Spinal cord (tissue), 10 donors: ENCODE measurements around the gene VWF. TPM values are rescaled to one million over a fixed set of nuclear protein-coding genes. Genes with fewer than 3 reads are reported as not detected.

Source experiments
- DNase-seq, 6 donors: peaks; one replicate each; pipeline versions ENCODE4 v3.0.0 to v3.0.0-alpha.2; 2013 to 2015; ENCODE audit warnings: low spot score in 6 of 6, low read depth in 4 of 6
- H3K27ac ChIP-seq: one replicate; pipeline ENCODE4 v1.5.1; 2013; ENCODE audit warnings: low read depth, low read length, control low read depth
- H3K27me3 ChIP-seq: one replicate; pipeline ENCODE4 v1.6.1; 2013; ENCODE audit warnings: low read length; ENCODE audit not compliant: control insufficient read depth, insufficient read depth
- H3K36me3 ChIP-seq: one replicate; pipeline ENCODE4 v1.6.1; 2013; ENCODE audit warnings: low read length; ENCODE audit not compliant: control insufficient read depth, insufficient read depth
- H3K4me1 ChIP-seq: one replicate; pipeline ENCODE4 v1.6.1; 2013; ENCODE audit warnings: low read length; ENCODE audit not compliant: control insufficient read depth, insufficient read depth
- H3K4me3 ChIP-seq: one replicate; pipeline ENCODE4 v1.5.1; 2013; ENCODE audit warnings: low read depth, low read length, control low read depth
- H3K9me3 ChIP-seq: one replicate; pipeline ENCODE4 v1.6.1; 2013; ENCODE audit warnings: low read length; ENCODE audit not compliant: control insufficient read depth, insufficient read depth
- WGBS: methylation state at CpG from one replicate; pipeline ENCODE4 v1.1.5; 2013; ENCODE audit warnings: missing lambda C conversion rate; ENCODE audit not compliant: insufficient coverage; 5-methylcytosine and 5-hydroxymethylcytosine counted together
- polyA plus RNA-seq, 2 donors: library from polyadenylated mRNA; unstranded; fragments of 120-200 nt; gene quantifications; one replicate each; pipeline ENCODE4 v1.2.1, GENCODE V29; 2013; ENCODE audit not compliant: insufficient read length in 2 of 2
- total RNA-seq, 2 donors: library from RNA; depleted of rRNA in 1 of 2; stranded (reverse); fragments of 120-200 nt in 1 of 2; fragments of >200 nt in 1 of 2; gene quantifications; one replicate each; pipeline versions ENCODE4 v1.2.3 to v1.2.4, GENCODE V29; 2013 to 2014
- donor health status: healthy.

The VWF gene
- total and polyA plus RNA-seq, 4 donors: 34.3 to 76.6 (median 37.5) TPM

DNA sequence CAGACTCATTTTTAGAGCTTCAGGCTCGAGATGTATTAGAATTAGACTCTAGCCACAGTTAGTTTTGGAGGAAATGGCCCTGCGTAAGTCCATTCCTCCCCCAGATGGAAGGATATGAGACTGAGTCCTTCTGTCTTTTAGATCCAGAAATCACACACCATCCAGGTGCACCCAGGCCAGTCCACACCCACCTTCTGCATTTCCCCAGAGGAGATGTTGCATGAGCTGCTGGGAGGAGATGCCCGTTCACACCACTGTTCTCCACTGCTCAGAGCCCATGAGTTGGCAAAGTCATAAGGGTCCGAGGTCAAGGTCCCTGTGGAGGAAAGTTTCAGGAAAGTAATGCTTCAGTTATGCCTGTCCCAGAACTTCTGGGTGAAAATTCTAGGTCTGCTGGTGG lies 29.2 kb downstream of the VWF start:
- Histone ChIP-seq H3K9me3 (no peaks in the 10 kb centered on the region), H3K36me3 (no peaks in the 10 kb centered on the region), H3K4me1 (no peaks in the 10 kb centered on the region), H3K27me3 (no peaks in the 10 kb centered on the region), H3K27ac (no peak overlapping the region), H3K4me3 (no peak overlapping the region)
- 79% methylated on average over 2 of the region's 4 CpGs for WGBS
- DNase-seq: no peak

DNA sequence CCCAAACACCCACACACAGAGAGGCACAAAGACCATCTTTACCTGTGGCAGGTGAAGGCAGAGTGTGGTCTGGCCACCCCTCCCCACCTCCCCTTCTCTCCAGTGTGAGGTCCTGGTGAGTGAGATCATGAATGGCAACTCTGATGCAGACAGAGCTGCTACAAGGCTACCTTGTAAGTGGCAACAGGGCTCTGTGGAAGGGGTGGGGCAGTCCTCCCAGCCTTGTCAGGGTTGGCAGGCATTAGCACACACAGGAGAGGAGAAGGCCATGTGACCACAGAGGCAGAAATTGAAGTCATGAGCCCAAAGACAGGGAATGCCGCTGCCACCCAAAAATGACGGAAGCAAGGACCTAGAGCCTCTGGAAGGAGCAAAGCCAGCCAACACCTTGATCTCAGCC lies 30.7 kb downstream of the VWF start:
- H3K27me3 ChIP-seq: no peaks in the 10 kb centered on the region
- no peaks in the 10 kb centered on the region for H3K9me3 ChIP-seq
- WGBS: 96% methylated on average over 2 of the region's 2 CpGs
- no peaks in the 10 kb centered on the region for H3K36me3 ChIP-seq
- H3K4me1 ChIP-seq: peaks cover 6% of the 10 kb centered on the region
- no peak overlapping the region for H3K27ac ChIP-seq
- H3K4me3 ChIP-seq: no peak overlapping the region
- DNase-seq: no peak

DNA sequence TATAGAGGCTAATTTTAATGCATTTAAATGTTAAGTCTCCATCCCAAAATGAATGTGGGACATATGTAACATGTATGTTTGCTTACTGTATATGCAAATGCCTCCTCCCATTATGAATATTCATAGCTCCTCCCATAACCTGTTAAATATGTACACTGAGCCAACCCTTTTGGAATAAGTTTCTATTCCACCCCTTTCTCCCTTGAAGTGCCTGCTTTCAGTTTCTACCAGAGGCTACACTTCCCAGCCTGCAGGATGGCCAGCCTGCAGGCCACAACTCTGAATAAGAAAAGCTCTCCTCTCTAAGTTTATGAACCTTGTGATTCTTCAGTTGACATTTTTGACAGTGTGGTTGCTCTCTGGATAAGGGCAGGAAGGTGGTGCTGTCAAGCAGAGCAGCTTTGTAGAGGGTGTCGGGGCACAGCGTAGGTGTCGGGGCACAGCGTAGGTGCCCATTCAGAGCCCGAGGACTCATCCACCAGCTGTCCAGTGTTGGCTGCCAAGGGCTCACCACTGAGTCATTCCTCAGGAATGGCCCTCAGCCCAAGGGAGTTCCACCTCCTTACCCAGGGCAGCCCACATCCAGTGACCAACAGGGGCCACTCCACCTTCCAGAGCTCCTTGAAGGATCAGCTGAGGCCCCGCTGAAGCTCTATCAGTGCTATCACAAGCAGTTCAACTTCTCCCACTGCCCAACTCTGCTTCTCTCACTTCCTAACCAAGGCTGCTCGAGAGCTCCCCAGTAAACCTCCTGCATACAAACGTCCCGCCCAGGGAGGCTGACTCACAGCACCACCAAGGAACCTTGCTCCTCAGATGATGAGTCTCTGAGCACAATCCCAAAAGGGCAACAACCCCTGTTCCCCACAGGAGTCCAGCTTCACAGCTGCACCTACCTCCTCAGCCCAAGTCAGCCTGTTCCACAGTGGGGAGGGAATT lies 31.4 kb downstream of the VWF start:
- Histone ChIP-seq H3K27ac (no peak overlapping the region), H3K4me1 (peaks cover 8% of the 10 kb centered on the region), H3K9me3 (no peaks in the 10 kb centered on the region), H3K4me3 (no peak overlapping the region), H3K27me3 (no peaks in the 10 kb centered on the region), H3K36me3 (no peaks in the 10 kb centered on the region)
- no peak for DNase-seq
- 82% methylated on average over 9 of the region's 9 CpGs for WGBS

DNA sequence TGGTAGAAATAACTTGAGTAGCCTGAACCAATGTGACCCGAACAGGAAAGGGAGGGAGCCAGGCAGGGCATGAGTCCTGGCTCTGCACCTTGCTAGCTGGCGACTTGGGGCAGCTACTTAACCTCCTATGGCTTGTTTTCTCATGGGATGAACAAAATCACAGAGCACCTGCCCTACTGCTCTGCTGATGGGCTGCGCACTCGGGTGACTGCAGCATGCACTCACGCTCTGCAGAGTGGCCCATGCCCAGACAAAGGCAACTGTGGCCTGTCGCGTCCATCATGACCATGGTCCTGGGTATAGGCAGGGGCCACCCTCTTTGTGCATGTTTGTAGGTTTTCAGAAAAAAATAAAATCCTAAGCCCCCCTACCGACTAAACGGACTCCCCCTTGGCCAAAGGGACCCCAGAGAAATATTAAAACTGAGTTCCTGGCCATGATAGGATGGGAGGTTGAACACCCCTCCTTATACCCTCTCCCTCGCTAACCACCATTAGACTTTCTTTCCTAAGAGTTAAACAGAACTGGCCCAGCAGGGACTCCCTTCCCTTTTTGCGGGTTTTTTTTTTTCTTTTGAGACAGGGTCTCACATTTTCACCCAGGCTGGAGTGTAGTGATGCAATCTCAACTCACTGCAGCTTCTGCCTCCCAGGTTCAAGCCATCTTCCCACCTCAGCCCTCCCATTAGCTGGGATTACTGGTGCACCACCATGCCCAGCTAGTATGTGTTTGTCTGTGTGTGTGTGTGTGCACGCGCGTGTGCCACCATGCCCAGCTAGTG lies 32.5 kb downstream of the VWF start:
- 94% methylated on average over 6 of the region's 14 CpGs for WGBS
- Histone ChIP-seq H3K27ac (no peak overlapping the region), H3K36me3 (no peaks in the 10 kb centered on the region)

DNA sequence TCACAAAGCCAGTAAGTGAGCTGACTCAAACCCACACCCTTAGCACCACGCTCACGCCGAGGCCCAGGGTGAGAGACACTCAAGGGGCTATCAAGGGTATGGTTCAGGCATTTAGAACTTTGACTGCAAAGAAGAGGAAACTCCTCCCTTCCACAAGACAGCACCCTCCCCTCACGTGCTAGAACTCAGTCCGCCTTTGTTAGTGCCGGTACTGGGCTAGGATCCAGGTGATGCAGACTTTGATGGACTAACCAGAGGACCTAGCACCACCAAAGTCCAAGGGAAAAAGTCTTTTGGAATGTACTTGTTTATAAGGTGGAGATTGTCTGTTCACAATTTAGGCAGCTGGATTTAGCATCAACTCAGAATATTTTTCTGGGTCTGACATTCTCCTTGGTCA lies 33.7 kb downstream of the VWF start:
- H3K9me3 ChIP-seq: no peaks in the 10 kb centered on the region
- DNase-seq: no peak
- peaks cover 8% of the 10 kb centered on the region for H3K4me1 ChIP-seq
- no peaks in the 10 kb centered on the region for H3K27me3 ChIP-seq
- H3K27ac ChIP-seq: no peak overlapping the region
- H3K36me3 ChIP-seq: no peaks in the 10 kb centered on the region
- no peak overlapping the region for H3K4me3 ChIP-seq
- WGBS: no CpG with 5 or more reads among the region's 6 CpGs

More for the DNA sequence above, 32.5 kb downstream of the VWF start:
- DNase-seq: no peak
- peaks cover 8% of the 10 kb centered on the region for H3K4me1 ChIP-seq
- no peaks in the 10 kb centered on the region for H3K9me3 ChIP-seq
- H3K4me3 ChIP-seq: no peak overlapping the region
- no peaks in the 10 kb centered on the region for H3K27me3 ChIP-seq

DNA sequence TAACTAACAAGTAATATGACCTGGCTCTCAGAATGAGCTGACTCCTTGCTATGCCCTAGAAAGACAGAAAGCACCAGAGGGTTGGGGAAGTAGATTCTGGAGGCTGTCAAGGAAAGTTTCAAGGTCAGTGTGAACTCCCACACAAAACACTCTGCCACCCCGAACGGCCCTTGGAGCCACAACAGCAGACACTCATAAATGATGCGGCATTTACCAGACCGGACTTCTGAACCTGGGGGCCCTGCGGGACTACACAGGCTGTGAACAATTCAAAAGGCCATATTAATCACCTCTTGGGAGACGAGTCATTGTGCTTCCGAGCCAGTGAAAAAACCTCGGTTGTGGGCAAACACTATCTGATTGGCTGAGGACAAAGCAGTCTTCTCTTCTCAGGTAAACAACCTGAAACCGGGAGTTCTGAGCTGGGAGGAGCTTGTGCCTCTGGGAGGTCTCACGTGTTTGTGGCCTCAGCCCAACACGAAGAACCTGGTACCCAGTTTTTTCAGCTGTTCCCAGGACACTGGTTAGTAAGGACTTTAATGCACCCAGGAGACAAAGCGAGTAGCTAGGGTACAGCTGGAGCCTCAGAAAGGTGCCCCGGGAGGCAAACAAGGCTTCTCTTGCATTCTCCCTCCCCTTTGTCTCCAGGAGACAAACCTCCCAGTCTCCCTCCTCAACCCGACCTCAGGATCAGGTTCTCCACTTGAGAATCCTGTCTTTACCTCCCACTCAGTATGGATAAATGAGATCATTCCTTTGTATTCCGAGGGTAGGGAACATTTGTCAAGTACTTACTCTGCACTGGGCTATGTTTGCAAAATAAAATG lies 35.3 kb downstream of the VWF start:
- Histone ChIP-seq H3K36me3 (no peaks in the 10 kb centered on the region), H3K4me1 (peaks cover 18% of the 10 kb centered on the region), H3K27me3 (no peaks in the 10 kb centered on the region), H3K27ac (no peak overlapping the region), H3K9me3 (no peaks in the 10 kb centered on the region), H3K4me3 (no peak overlapping the region)
- peak in 1 of 6 donors; percentile 42 for DNase-seq
- WGBS: 20% methylated on average over 13 of the region's 15 CpGs

DNA sequence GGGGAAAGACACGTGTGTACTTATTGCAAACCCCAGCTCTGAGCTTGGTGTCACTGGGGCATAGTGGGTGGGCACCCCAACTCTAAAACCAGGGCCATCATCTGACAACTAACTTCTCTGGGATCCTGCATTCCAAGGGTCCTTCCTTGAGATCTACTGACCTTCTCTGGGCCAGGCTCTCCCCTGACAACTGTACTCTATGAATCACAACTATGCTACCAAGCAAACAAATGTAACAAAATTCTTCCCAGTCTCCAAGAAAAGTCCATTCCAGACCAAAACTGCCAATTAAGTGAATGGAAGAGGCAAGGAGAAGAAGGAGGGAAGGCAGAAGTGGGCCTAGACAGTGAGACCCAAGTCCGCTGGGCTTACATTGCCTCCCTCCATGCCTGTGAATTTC lies 38.2 kb downstream of the VWF start:
- Histone ChIP-seq H3K36me3 (no peaks in the 10 kb centered on the region), H3K4me3 (no peak overlapping the region), H3K4me1 (peaks cover 22% of the 10 kb centered on the region), H3K9me3 (no peaks in the 10 kb centered on the region), H3K27me3 (no peaks in the 10 kb centered on the region), H3K27ac (no peak overlapping the region)
- DNase-seq: no peak
- 100% methylated on average over 2 of the region's 2 CpGs for WGBS

DNA sequence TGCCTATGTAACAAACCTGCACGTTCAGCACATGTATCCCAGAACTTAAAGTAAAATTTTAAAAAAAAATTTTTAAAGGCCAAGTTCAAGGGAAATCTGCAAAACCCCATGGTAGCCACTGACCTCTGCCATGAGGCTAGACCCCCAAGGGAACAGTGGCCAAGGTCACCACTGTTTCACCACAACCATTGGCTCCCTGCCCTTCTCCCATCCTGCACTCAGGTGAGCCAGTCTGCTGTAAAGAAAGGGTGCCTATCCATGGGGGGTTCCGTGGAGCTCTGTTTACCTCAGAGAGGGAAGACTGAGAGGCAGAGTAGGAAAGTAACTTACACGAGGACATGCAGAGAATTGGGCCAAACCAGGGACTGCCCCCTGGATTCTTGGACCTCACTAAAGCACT lies 38.6 kb downstream of the VWF start:
- no peak for DNase-seq
- H3K27ac ChIP-seq: no peak overlapping the region
- 90% methylated on average over 2 of the region's 3 CpGs for WGBS
- H3K36me3 ChIP-seq: no peaks in the 10 kb centered on the region
- no peaks in the 10 kb centered on the region for H3K27me3 ChIP-seq
- H3K4me3 ChIP-seq: no peak overlapping the region
- H3K4me1 ChIP-seq: peaks cover 22% of the 10 kb centered on the region
- no peaks in the 10 kb centered on the region for H3K9me3 ChIP-seq

DNA sequence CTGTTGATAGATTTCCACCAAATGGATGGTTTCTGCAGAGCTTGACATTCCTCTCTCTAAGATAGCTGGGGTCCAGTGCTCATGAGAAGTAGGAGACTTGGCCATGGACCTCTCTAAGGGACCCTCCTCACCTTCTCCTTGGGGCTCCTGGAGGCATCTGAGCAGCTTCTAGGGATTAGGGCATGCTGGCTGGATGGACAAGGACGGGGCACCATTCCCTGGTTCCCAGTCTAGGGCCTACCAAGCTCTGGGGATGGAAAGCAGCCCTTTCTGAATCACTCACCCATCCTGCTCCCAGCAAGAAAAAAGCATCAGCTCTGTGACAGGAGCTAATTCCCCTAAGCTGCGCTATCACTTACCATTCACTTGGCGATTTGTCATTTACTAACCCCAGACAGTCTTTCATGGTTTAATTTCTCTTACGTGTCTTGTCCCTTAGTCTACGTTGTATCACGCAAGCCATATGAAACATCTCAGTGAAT lies 39.5 kb downstream of the VWF start:
- H3K27ac ChIP-seq: peak overlapping the region; percentile 50
- 100% methylated on average over 5 of the region's 6 CpGs for WGBS

More for the DNA sequence above, 39.5 kb downstream of the VWF start:
- H3K4me1 ChIP-seq: peaks cover 22% of the 10 kb centered on the region
- no peak for DNase-seq
- H3K4me3 ChIP-seq: no peak overlapping the region
- no peaks in the 10 kb centered on the region for H3K9me3 ChIP-seq
- no peaks in the 10 kb centered on the region for H3K36me3 ChIP-seq
- H3K27me3 ChIP-seq: no peaks in the 10 kb centered on the region
